NCI-H2171 treated with DMSO at 0.1 percent for 48 hours (cell line): Measurements from ENCODE around the gene FAM50B.

Experiments
- DNase-seq: peaks from one replicate; lab custom pipeline; 2025; lab: John Stamatoyannopoulos, UW

The FAM50B gene

GRCh38 chr6:3872370-3872854 lies 23.2 kb downstream of the FAM50B start:
- DNase-seq, result no peak

GRCh38 chr6:3873051-3873450 lies 23.9 kb downstream of the FAM50B start:
- no peak for DNase-seq

GRCh38 chr6:3874069-3874468 lies 24.9 kb downstream of the FAM50B start:
- no peak for DNase-seq

GRCh38 chr6:3875486-3875885 lies 26.3 kb downstream of the FAM50B start:
- DNase-seq, result peak; percentile 12

GRCh38 chr6:3876101-3876500 lies 26.9 kb downstream of the FAM50B start:
- no peak for DNase-seq

- DNase-seq, result no peak
Observed at GRCh38 chr6:3876866-3877265, 27.7 kb downstream of the FAM50B start.

GRCh38 chr6:3878048-3878666 lies 29.0 kb downstream of the FAM50B start:
- no peak for DNase-seq

GRCh38 chr6:3879194-3879952 lies 30.2 kb downstream of the FAM50B start:
- DNase-seq, result no peak

- no peak for DNase-seq
Observed at GRCh38 chr6:3881711-3882421, 32.7 kb downstream of the FAM50B start.

- DNase-seq, result no peak
Observed at GRCh38 chr6:3882431-3882830, 33.3 kb downstream of the FAM50B start.

- DNase-seq, result no peak
Observed at GRCh38 chr6:3882866-3883265, 33.7 kb downstream of the FAM50B start.

- DNase-seq, result no peak
Observed at GRCh38 chr6:3884007-3884745, 35.0 kb downstream of the FAM50B start.

GRCh38 chr6:3885262-3886036 lies 36.3 kb downstream of the FAM50B start:
- DNase-seq, result peak; percentile 70

GRCh38 chr6:3887150-3887700 lies 38.1 kb downstream of the FAM50B start:
- DNase-seq, result no peak

- DNase-seq, result no peak
Observed at GRCh38 chr6:3888153-3888957, 39.2 kb downstream of the FAM50B start.

- DNase-seq, result no peak
Observed at GRCh38 chr6:3890047-3890446, 40.9 kb downstream of the FAM50B start.

- DNase-seq, result no peak
Observed at GRCh38 chr6:3891883-3892282, 42.7 kb downstream of the FAM50B start.

GRCh38 chr6:3892603-3893002 lies 43.4 kb downstream of the FAM50B start:
- no peak for DNase-seq

GRCh38 chr6:3893487-3893886 lies 44.3 kb downstream of the FAM50B start:
- DNase-seq, result no peak

- DNase-seq, result no peak
Observed at GRCh38 chr6:3893917-3894316, 44.7 kb downstream of the FAM50B start.
